ENCODE measurements around the gene OR14K1. TPM values are rescaled to one million over a fixed set of nuclear protein-coding genes. Genes with fewer than 3 reads are reported as not detected.

Gene OR14K1
- polyA plus RNA-seq, 3 donors = not detected

Other genes with a start within 250 kb of the OR14K1 start
- gene OR2C3, start 202.2 kb upstream of the OR14K1 start, polyA plus RNA-seq = under 1 TPM in 1 of 3 donors, not detected in 2; 0.06 TPM
- under 1 TPM; 0.01 to 0.67 (median 0.19) TPM for gene GCSAML, start 189.5 kb upstream of the OR14K1 start, polyA plus RNA-seq
- gene OR2G2, start 150.3 kb upstream of the OR14K1 start, polyA plus RNA-seq = not detected
- not detected for gene OR2G3, start 133.0 kb upstream of the OR14K1 start, polyA plus RNA-seq
- gene OR13G1, start 58.9 kb upstream of the OR14K1 start, polyA plus RNA-seq = not detected
- not detected for gene OR6F1, start 22.0 kb upstream of the OR14K1 start, polyA plus RNA-seq
- gene OR14A2, start 9.5 kb downstream of the OR14K1 start, polyA plus RNA-seq = not detected
- gene OR1C1, start 21.9 kb downstream of the OR14K1 start, polyA plus RNA-seq = not detected
- gene OR14A16, start 85.5 kb downstream of the OR14K1 start, polyA plus RNA-seq = not detected
- gene OR11L1, start 103.3 kb downstream of the OR14K1 start, polyA plus RNA-seq = not detected
- gene TRIM58, start 118.6 kb downstream of the OR14K1 start, polyA plus RNA-seq = under 1 TPM; 0.10 to 0.34 (median 0.11) TPM
- under 1 TPM in 1 of 3 donors, not detected in 2; 0.15 TPM for gene OR2W3, start 157.0 kb downstream of the OR14K1 start, polyA plus RNA-seq
- not detected for gene OR2T8, start 181.6 kb downstream of the OR14K1 start, polyA plus RNA-seq
- not detected for gene OR2AJ1, start 186.3 kb downstream of the OR14K1 start, polyA plus RNA-seq
- gene OR2L8, start 210.2 kb downstream of the OR14K1 start, polyA plus RNA-seq = not detected
- gene OR2AK2, start 226.6 kb downstream of the OR14K1 start, polyA plus RNA-seq = not detected